ENCODE data around the gene ITFG1.
"Not testable (repeated sequence)": the region's sequence is repeated elsewhere in the genome, so short reads cannot be mapped to it uniquely, and the experiment has no call there.

Gene ITFG1

GRCh38 chr16:47473004-47473403 lies 12.1 kb upstream of the ITFG1 start:
- DNase-seq: not testable (repeated sequence)

GRCh38 chr16:47470810-47471209 lies 9.9 kb upstream of the ITFG1 start:
- DNase-seq: no peak

GRCh38 chr16:47470211-47470610 lies 9.3 kb upstream of the ITFG1 start:
- no peak for DNase-seq

GRCh38 chr16:47469227-47469626 lies 8.4 kb upstream of the ITFG1 start:
- no peak for DNase-seq

GRCh38 chr16:47468070-47468689 lies 7.3 kb upstream of the ITFG1 start:
- not testable (repeated sequence) for DNase-seq

GRCh38 chr16:47467501-47467900 lies 6.6 kb upstream of the ITFG1 start:
- DNase-seq: no peak

GRCh38 chr16:47465919-47466630 lies 5.2 kb upstream of the ITFG1 start:
- DNase-seq: no peak

GRCh38 chr16:47463771-47464624 lies 3.1 kb upstream of the ITFG1 start:
- DNase-seq: no peak

GRCh38 chr16:47461598-47462266 lies 869 bp upstream of the ITFG1 start:
- DNase-seq: peak; percentile 62

GRCh38 chr16:47460359-47460710 lies 528 bp downstream of the ITFG1 start:
- no peak for DNase-seq

- DNase-seq: no peak
Measured at GRCh38 chr16:47459603-47460002, 1.3 kb downstream of the ITFG1 start.

- no peak for DNase-seq
Measured at GRCh38 chr16:47458331-47458730, 2.5 kb downstream of the ITFG1 start.

- DNase-seq: no peak
Measured at GRCh38 chr16:47449788-47450187, 11.1 kb downstream of the ITFG1 start.

- DNase-seq: no peak
Measured at GRCh38 chr16:47448830-47449575, 11.9 kb downstream of the ITFG1 start.

GRCh38 chr16:47446431-47446830 lies 14.4 kb downstream of the ITFG1 start:
- no peak for DNase-seq

GRCh38 chr16:47442884-47443283 lies 18.0 kb downstream of the ITFG1 start:
- DNase-seq: not testable (repeated sequence)

- not testable (repeated sequence) for DNase-seq
Measured at GRCh38 chr16:47440066-47440465, 20.8 kb downstream of the ITFG1 start.

GRCh38 chr16:47434274-47434673 lies 26.6 kb downstream of the ITFG1 start:
- DNase-seq: not testable (repeated sequence)

- DNase-seq: peak; percentile 63
Measured at GRCh38 chr16:47431960-47432359, 28.9 kb downstream of the ITFG1 start.

GRCh38 chr16:47426806-47427205 lies 34.1 kb downstream of the ITFG1 start:
- DNase-seq: no peak

GRCh38 chr16:47424846-47425245 lies 36.0 kb downstream of the ITFG1 start:
- no peak for DNase-seq

GRCh38 chr16:47416869-47417268 lies 44.0 kb downstream of the ITFG1 start:
- DNase-seq: no peak

GRCh38 chr16:47413041-47413440 lies 47.8 kb downstream of the ITFG1 start:
- DNase-seq: no peak

Measured in MV-4-11 (cell line).